ENCODE measurements around the gene CLCN4.

DNA sequence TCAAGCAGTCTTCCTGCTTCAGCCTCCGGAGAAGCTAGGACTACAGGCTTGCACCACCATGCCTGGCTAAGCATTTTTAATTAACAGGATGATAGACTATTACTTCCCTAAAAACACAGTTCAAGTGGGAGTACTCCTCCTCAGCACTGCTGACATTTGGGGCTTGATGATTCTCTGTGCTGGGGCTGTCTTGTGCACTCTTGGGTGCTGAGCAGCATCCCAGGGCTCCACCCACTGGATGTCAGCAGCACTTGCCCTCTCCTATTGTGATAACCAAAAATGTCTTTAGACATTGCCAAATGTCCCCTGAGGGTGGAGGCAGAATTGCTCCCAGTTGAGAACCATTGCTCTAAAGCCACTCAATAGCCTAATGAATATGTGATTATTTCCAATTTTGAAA, 60.4 kb downstream of the CLCN4 start:
- TF ChIP-seq, protein P1, sequence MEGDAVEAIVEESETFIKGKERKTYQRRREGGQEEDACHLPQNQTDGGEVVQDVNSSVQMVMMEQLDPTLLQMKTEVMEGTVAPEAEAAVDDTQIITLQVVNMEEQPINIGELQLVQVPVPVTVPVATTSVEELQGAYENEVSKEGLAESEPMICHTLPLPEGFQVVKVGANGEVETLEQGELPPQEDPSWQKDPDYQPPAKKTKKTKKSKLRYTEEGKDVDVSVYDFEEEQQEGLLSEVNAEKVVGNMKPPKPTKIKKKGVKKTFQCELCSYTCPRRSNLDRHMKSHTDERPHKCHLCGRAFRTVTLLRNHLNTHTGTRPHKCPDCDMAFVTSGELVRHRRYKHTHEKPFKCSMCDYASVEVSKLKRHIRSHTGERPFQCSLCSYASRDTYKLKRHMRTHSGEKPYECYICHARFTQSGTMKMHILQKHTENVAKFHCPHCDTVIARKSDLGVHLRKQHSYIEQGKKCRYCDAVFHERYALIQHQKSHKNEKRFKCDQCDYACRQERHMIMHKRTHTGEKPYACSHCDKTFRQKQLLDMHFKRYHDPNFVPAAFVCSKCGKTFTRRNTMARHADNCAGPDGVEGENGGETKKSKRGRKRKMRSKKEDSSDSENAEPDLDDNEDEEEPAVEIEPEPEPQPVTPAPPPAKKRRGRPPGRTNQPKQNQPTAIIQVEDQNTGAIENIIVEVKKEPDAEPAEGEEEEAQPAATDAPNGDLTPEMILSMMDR (IDR thresholded peaks at IDR 0.05; ENCODE audit: borderline replicate concordance, extremely low read depth, low read length, poor library complexity, severe bottlenecking), result no peak
- no peak for TF ChIP-seq EZH2 (IDR thresholded peaks at IDR 0.05; ENCODE audit: borderline replicate concordance, low read depth, low read length, severe bottlenecking)

Measured in DND-41 (cell line).